Left lung (tissue), 10 donors: ENCODE results near the gene RAB7B. TPM values are rescaled to one million over a fixed set of nuclear protein-coding genes. Genes with fewer than 3 reads are reported as not detected.

ENCODE experiments used
- ATAC-seq: fragments of 200-7000 bp; cut with Tn5 transposase; one replicate; pipeline ENCODE4 v1.9.1; 2020; ENCODE audit warnings: moderate library complexity
- DNase-seq, 4 donors: peaks; one replicate each; pipeline ENCODE4 v3.0.0-alpha.2; 2013 to 2020
- H3K27ac ChIP-seq, 2 donors: fragments of 200-600 bp; sonication (generic) in 1 of 2; one replicate each; pipeline versions ENCODE4 v1.5.0 to v1.8.0; 2020 to 2021
- H3K27me3 ChIP-seq, 2 donors: fragments of 200-600 bp; sonication (generic) in 1 of 2; one replicate each; pipeline versions ENCODE4 v1.5.0 to v1.8.0; 2020 to 2021
- H3K36me3 ChIP-seq, 2 donors: fragments of 200-600 bp; sonication (generic) in 1 of 2; one replicate each; pipeline versions ENCODE4 v1.5.0 to v1.8.0; 2020 to 2021
- H3K4me1 ChIP-seq, 2 donors: fragments of 200-600 bp; one replicate each; pipeline ENCODE4 v1.8.0; 2021
- H3K4me3 ChIP-seq, 2 donors: fragments of 200-600 bp; sonication (generic) in 1 of 2; one replicate each; pipeline versions ENCODE4 v1.5.0 to v1.8.0; 2020 to 2021; ENCODE audit warnings: mild to moderate bottlenecking in 1 of 2
- H3K9me3 ChIP-seq, 2 donors: fragments of 200-600 bp; sonication (generic) in 1 of 2; one replicate each; pipeline versions ENCODE4 v1.5.0 to v1.8.0; 2020 to 2021
- intact Hi-C, 2 donors: fragments of 100-400 bp; cut with DNase I; formaldehyde crosslinking; loops; one replicate each; pipeline versions ENCODE4 v1.11.2 to v1.14.2; 2022
- polyA plus RNA-seq, 6 donors: library from polyadenylated mRNA; unstranded; fragments of 120-200 nt; gene quantifications; one replicate each; pipeline ENCODE4 v1.2.1, GENCODE V29; 2013; ENCODE audit not compliant: insufficient read length in 6 of 6
- total RNA-seq, 2 donors: library from RNA; stranded (reverse); fragmentation: NEBNext Ultra II Directional; extraction: Animal tissue kit (Norgen Biotek cat#: 25700); gene quantifications; one replicate each; pipeline ENCODE4 v1.2.1, GENCODE V29; 2021
- TF ChIP-seq, protein P1 (sequence below), 2 donors: fragments of 200-600 bp; sonication (generic) in 1 of 2; IDR thresholded peaks; one replicate each; pipeline versions ENCODE4 v1.5.0 to v1.8.0; 2021; ENCODE audit warnings: antibody characterized with exemption in 2 of 2
- donor health status: DM: no; HTN: yes; CAD: no.
- donor health status: DM: no; HTN: no; CAD: no.

The RAB7B gene
- total and polyA plus RNA-seq, 8 donors = 3.2 to 14.2 (median 4.0) TPM

- no peaks in the 10 kb centered on the region for H3K4me1 ChIP-seq
- H3K9me3 ChIP-seq = no peaks in the 10 kb centered on the region
- intact Hi-C loops = no loop called here
- TF ChIP-seq, protein P1, sequence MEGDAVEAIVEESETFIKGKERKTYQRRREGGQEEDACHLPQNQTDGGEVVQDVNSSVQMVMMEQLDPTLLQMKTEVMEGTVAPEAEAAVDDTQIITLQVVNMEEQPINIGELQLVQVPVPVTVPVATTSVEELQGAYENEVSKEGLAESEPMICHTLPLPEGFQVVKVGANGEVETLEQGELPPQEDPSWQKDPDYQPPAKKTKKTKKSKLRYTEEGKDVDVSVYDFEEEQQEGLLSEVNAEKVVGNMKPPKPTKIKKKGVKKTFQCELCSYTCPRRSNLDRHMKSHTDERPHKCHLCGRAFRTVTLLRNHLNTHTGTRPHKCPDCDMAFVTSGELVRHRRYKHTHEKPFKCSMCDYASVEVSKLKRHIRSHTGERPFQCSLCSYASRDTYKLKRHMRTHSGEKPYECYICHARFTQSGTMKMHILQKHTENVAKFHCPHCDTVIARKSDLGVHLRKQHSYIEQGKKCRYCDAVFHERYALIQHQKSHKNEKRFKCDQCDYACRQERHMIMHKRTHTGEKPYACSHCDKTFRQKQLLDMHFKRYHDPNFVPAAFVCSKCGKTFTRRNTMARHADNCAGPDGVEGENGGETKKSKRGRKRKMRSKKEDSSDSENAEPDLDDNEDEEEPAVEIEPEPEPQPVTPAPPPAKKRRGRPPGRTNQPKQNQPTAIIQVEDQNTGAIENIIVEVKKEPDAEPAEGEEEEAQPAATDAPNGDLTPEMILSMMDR (IDR thresholded peaks at IDR 0.05) = no peak
- peaks cover 0 to 29% of the 10 kb centered on the region in 2 donors for H3K27me3 ChIP-seq
- H3K36me3 ChIP-seq = no peaks in the 10 kb centered on the region
- peak within 1 kb of the TSS; percentile 1 to 3 for H3K4me3 ChIP-seq
- H3K27ac ChIP-seq = no peak within 1 kb of the TSS
- DNase-seq = no peak
- peak; percentile 54 for ATAC-seq
Observed at GRCh38 chr1:205943245-205943644, 60.0 kb downstream of the RAB7B start, which contains the start of gene SLC26A9. TSS of gene SLC26A9 (minus strand) at chr1:205943456. CDS start at chr1:205935820, 7,636 bp downstream.

- TF ChIP-seq, protein P1 (IDR thresholded peaks at IDR 0.05) = no peak
- DNase-seq (no peak), ATAC-seq (peak; percentile 42)
- H3K4me3 ChIP-seq = peak overlapping the region; percentile 1 to 3
- H3K36me3 ChIP-seq = no peaks in the 10 kb centered on the region
- intact Hi-C loops = no loop called here
- peaks cover 0 to 29% of the 10 kb centered on the region in 2 donors for H3K27me3 ChIP-seq
- no peak overlapping the region for H3K27ac ChIP-seq
- H3K9me3 ChIP-seq = no peaks in the 10 kb centered on the region
- H3K4me1 ChIP-seq = no peaks in the 10 kb centered on the region
Observed at GRCh38 chr1:205942631-205943159, 60.5 kb downstream of the RAB7B start.

DNA sequence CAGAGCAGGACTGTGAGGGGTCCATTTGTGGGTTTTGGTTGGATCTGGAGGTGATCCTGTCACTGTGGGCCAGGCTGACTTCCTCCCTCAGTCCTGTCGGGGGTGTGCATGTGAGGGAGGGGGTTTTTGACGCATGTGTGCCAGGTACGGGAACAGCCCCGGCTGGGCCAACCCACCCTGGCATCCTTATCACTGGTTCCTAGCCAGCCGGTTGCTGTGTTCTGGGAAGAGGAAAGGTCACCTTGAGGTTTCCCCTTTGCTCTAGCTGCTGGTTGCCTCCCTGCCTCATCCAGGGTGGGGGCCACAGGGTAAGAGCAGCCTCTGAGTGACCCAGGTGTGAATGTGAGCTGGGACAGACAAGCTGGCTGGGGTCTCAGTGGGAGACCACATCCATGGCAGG is 62.5 kb downstream of the RAB7B start:
- Histone ChIP-seq H3K27me3 (peaks cover 0 to 29% of the 10 kb centered on the region in 2 donors), H3K4me1 (no peaks in the 10 kb centered on the region), H3K36me3 (no peaks in the 10 kb centered on the region), H3K4me3 (no peak overlapping the region), H3K27ac (no peak overlapping the region), H3K9me3 (no peaks in the 10 kb centered on the region)
- TF ChIP-seq, protein P1 (IDR thresholded peaks at IDR 0.05) = no peak
- ATAC-seq (no peak), DNase-seq (no peak)
- intact Hi-C loops = no loop called here

DNA sequence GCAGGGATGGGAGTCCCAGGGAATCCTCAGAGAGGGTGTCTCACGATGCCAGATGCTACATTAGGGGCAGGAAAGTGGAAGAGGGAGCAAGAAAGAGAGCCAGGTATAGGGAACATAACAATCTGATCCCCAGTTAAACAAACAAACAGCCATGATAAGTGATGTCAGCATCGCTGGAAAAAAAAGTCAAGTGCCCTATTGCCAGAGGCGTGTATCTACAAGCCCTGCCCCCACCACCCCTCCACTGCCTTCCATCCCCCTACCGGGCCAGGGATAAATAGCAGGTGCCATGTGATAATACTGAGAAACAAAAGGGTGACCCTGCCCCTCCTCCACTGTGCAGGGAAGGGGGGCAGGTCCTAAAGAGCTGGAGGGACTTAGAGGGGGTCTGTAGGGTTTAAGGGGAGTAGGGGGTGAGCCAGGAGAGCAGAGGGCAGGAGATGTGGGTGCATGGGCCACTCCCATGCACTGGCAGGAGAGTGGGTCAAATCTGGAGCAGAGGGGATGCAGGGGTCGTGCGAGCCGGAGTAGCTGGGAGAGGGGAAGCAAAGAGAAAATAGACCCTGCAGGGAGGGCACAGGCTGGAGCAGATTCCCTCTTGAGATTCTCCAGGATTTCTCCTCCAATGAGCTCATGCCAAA is 63.4 kb downstream of the RAB7B start:
- TF ChIP-seq, protein P1 (IDR thresholded peaks at IDR 0.05) = no peak
- H3K36me3 ChIP-seq = no peaks in the 10 kb centered on the region
- no peaks in the 10 kb centered on the region for H3K9me3 ChIP-seq
- H3K27ac ChIP-seq = no peak overlapping the region
- DNase-seq (peak in 2 of 4 donors; percentile 59), ATAC-seq (peak; percentile 41)
- H3K4me3 ChIP-seq = no peak overlapping the region
- H3K4me1 ChIP-seq = no peaks in the 10 kb centered on the region
- peaks cover 0 to 25% of the 10 kb centered on the region in 2 donors for H3K27me3 ChIP-seq
- intact Hi-C loops = no loop called here

- intact Hi-C loops = no loop called here
- no peak overlapping the region for H3K4me3 ChIP-seq
- H3K27me3 ChIP-seq = peaks cover 0 to 14% of the 10 kb centered on the region in 2 donors
- H3K36me3 ChIP-seq = no peaks in the 10 kb centered on the region
- H3K9me3 ChIP-seq = no peaks in the 10 kb centered on the region
- H3K4me1 ChIP-seq = peaks cover 0 to 9% of the 10 kb centered on the region in 2 donors
- TF ChIP-seq, protein P1 (IDR thresholded peaks at IDR 0.05) = no peak
- no peak for DNase-seq
- no peak overlapping the region for H3K27ac ChIP-seq
- ATAC-seq = no peak
Observed at GRCh38 chr1:205938682-205939081, 64.5 kb downstream of the RAB7B start.
